GM10248 (cell line): ENCODE data around the gene PPM1B.

Experiments used
- CTCF ChIA-PET: fragments of 300-600 bp; sonication (Branson Sonifier 250); formaldehyde crosslinking; extraction: SDS; loops from one replicate; lab custom pipeline; 2021; ENCODE audit warnings: antibody characterized with exemption; lab: Yijun Ruan, JAX
- POLR2A ChIA-PET: fragments of 350-650 bp; sonication (Branson Sonifier 250); formaldehyde crosslinking; extraction: SDS; loops from one replicate; lab custom pipeline; 2020; ENCODE audit warnings: antibody characterized with exemption; lab: Yijun Ruan, JAX
- DNase-seq: peaks from one replicate; pipeline ENCODE4 v3.0.0; 2012; ENCODE audit errors: extremely low spot score
- CTCF ChIP-seq: IDR thresholded peaks from 2 replicates; pipeline ENCODE4 v1.5.1; 2012; ENCODE audit warnings: mild to moderate bottlenecking, low read depth; ENCODE audit errors: extremely low read depth, missing control alignments, control extremely low read depth

The PPM1B gene

GRCh38 chr2:44267269-44267795 lies 98.7 kb downstream of the PPM1B start:
- ChIA-PET POLR2A (no interaction called here), CTCF (interaction anchor here (1.5 to 3.7 kb wide), 2 partner anchors 24 to 28 kb away, joined by 4 to 9 read pairs; no protein-coding TSS in a partner anchor)
- DNase-seq = no peak
- no peak for TF ChIP-seq CTCF

- CTCF ChIA-PET = interaction anchor here (1.5 to 3.7 kb wide), 2 partner anchors 24 to 27 kb away, joined by 4 to 9 read pairs; no protein-coding TSS in a partner anchor
- TF ChIP-seq CTCF = no peak
- POLR2A ChIA-PET = no interaction called here
- DNase-seq = no peak
Measured at GRCh38 chr2:44267796-44268648, 99.3 kb downstream of the PPM1B start.

- POLR2A ChIA-PET = no interaction called here
- DNase-seq = no peak
- CTCF ChIA-PET = no interaction called here
- no peak for TF ChIP-seq CTCF
Measured at GRCh38 chr2:44269831-44270230, 101.2 kb downstream of the PPM1B start.

GRCh38 chr2:44271296-44271695 lies 102.6 kb downstream of the PPM1B start:
- ChIA-PET POLR2A (no interaction called here), CTCF (no interaction called here)
- DNase-seq = no peak
- no peak for TF ChIP-seq CTCF

DNA sequence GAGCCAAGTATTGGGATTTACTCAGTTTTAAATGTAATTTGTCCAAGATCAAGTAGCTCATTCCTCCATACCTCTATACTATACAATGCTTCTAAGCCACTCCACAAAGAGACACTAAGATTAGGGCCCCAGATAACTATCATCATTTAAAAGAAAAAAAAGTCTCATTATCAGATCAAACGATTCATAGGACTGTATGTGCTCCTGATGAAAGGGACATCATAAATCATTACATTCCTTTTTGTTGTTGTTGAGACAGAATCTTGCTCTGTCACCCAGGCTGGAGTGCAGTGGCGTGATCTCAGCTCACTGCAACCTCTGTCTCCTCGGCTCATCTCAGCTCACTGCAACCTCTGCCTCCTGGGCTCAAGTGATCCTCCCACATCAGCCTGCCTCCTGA lies 104.4 kb downstream of the PPM1B start:
- no peak for TF ChIP-seq CTCF
- DNase-seq = no peak
- ChIA-PET CTCF (interaction anchor here (1.2 kb wide), 1 partner anchor 29 kb away, joined by 3 read pairs; no protein-coding TSS in a partner anchor), POLR2A (no interaction called here)

- POLR2A ChIA-PET = no interaction called here
- CTCF ChIA-PET = interaction anchor here (1.2 to 1.6 kb wide), 3 partner anchors 30 to 44 kb away, joined by 3 to 4 read pairs (median 3); no protein-coding TSS in a partner anchor
- DNase-seq = no peak
- no peak for TF ChIP-seq CTCF
Measured at GRCh38 chr2:44273596-44273995, 104.9 kb downstream of the PPM1B start.
